ENCODE measurements around the gene NINJ2. TPM values are rescaled to one million over a fixed set of nuclear protein-coding genes. Genes with fewer than 3 reads are reported as not detected.
A peak's percentile ranks its signal among the peaks of the same experiment; 100 is the strongest.
"Not testable (repeated sequence)": the region's sequence is repeated elsewhere in the genome, so short reads cannot be mapped to it uniquely, and the experiment has no call there.

The NINJ2 gene
- total and polyA plus RNA-seq, 10 of the 15 experiments (the other 5 are each of a cell fraction or from before 2014, with no cell fraction given) = 8.9 to 51.6 (median 21.3) TPM

GRCh38 chr12:577994-578747 is 85.1 kb downstream of the NINJ2 start:
- in situ Hi-C loops (cut with MboI) = loop anchor here (5.0 kb wide), 3 partner anchors 174 to 369 kb away; partner anchors contain the start of genes RAD52 and WNK1

DNA sequence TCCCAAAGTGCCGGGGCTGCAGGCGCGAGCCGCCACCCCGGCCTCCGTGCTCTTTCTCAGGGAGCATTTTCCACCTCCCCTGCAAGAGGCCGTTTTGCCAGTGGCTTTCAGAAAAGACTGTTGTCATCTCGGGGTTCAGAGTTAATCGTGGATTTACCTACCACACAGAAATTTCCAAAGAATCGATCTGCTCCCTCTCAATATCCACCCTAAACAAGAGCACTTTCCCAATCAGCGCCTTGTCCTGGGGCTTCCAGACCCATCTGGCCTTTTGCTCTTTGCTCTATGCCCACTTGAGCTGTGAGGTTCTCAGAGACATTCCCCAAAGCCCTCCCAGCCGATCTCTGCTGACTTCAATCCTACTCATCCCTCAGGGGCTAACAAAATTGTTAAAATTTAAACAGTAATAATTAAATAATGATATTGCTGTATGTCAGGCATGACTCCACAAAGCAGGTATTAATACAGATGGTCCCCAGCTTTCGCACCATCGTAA is 86.6 kb downstream of the NINJ2 start:
- SMC1A ChIA-PET (ENCODE audit: uncharacterized antibody, unreplicated experiment) = interaction anchor here (0.6 to 5.5 kb wide), 16 partner anchors 29 to 516 kb away, joined by 3 to 39 read pairs (median 4); partner anchors contain the start of gene WNK1
- WGBS (ENCODE audit: insufficient coverage, insufficient replicate concordance, low lambda C conversion rate, missing lambda C conversion rate) = 86% methylated on average over 14 of the region's 14 CpGs
- H3K36me3 ChIP-seq (ENCODE audit: control insufficient read depth in 2 of 2, insufficient read depth in 2 of 2, low read length in 1 of 2) = no peaks in the 10 kb centered on the region
- intact Hi-C loops (cut with micrococcal nuclease; ENCODE audit: unreplicated experiment) = loop anchor here (1.0 to 2.0 kb wide), 3 partner anchors 98 to 238 kb away; no protein-coding TSS in a partner anchor
- no peak overlapping the region for H3K4me3 ChIP-seq
- in situ Hi-C loops (cut with MboI) = loop anchor here (5.0 kb wide), 3 partner anchors 176 to 371 kb away; partner anchors contain the start of genes RAD52 and WNK1
- CTCF ChIA-PET = interaction anchor here (0.8 to 6.3 kb wide), 36 partner anchors 9 to 1007 kb away, joined by 3 to 77 read pairs (median 5); partner anchors contain the start of genes CCDC77, RAD52 and WNK1
- TF ChIP-seq SRF (IDR thresholded peaks at IDR 0.05; ENCODE audit: low read depth in 2 of 2, low read length in 2 of 2) (no peak), ATF2 (IDR thresholded peaks at IDR 0.05; ENCODE audit: low read length) (no peak), PBX3 (IDR thresholded peaks at IDR 0.05; ENCODE audit: insufficient replicate concordance, low read depth, low read length) (no peak), HDGF (IDR thresholded peaks at IDR 0.05) (no peak), SP1 (IDR thresholded peaks at IDR 0.05; ENCODE audit: low read depth, low read length) (no peak), SPI1 (IDR thresholded peaks at IDR 0.05; ENCODE audit: borderline replicate concordance, insufficient read depth, low read depth, low read length) (no peak), BHLHE40 (IDR thresholded peaks at IDR 0.05; ENCODE audit: borderline replicate concordance in 1 of 2, low read depth in 2 of 2, low read length in 1 of 2) (no peak)
- TF ChIP-seq, protein P1, sequence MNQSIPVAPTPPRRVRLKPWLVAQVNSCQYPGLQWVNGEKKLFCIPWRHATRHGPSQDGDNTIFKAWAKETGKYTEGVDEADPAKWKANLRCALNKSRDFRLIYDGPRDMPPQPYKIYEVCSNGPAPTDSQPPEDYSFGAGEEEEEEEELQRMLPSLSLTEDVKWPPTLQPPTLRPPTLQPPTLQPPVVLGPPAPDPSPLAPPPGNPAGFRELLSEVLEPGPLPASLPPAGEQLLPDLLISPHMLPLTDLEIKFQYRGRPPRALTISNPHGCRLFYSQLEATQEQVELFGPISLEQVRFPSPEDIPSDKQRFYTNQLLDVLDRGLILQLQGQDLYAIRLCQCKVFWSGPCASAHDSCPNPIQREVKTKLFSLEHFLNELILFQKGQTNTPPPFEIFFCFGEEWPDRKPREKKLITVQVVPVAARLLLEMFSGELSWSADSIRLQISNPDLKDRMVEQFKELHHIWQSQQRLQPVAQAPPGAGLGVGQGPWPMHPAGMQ (IDR thresholded peaks at IDR 0.05; ENCODE audit: borderline replicate concordance) = no peak
- no peak for ATAC-seq
- POLR2A ChIA-PET = interaction anchor here (0.7 to 2.7 kb wide), 3 partner anchors 175 to 238 kb away, joined by 3 to 14 read pairs (median 4); partner anchors contain the start of gene WNK1
- no peaks in the 10 kb centered on the region for H3K79me2 ChIP-seq (ENCODE audit: control insufficient read depth, insufficient read depth, low read length)
- no peak for DNase-seq (ENCODE audit: low read depth, low spot score)
- H3K27me3 ChIP-seq (replicated peaks in 1 of 2; ENCODE audit: control insufficient read depth in 2 of 2, insufficient read depth in 2 of 2, low read length in 1 of 2) = no peaks in the 10 kb centered on the region
- H3K9ac ChIP-seq (ENCODE audit: control insufficient read depth, insufficient read depth, low read length) = no peak overlapping the region
- no peaks in the 10 kb centered on the region for H4K20me1 ChIP-seq (ENCODE audit: control insufficient read depth, insufficient read depth)
- H3K4me2 ChIP-seq (ENCODE audit: control insufficient read depth, insufficient read depth) = no peak overlapping the region; the same call in 1 of the 2 replicates
- RAD21 ChIA-PET (ENCODE audit: unreplicated experiment) = interaction anchor here (0.5 to 4.3 kb wide), 28 partner anchors 23 to 1025 kb away, joined by 3 to 51 read pairs (median 4); partner anchors contain the start of genes RAD52 and WNK1
- H3K4me1 ChIP-seq (ENCODE audit: control insufficient read depth, insufficient read depth, low read length) = peaks cover 10% of the 10 kb centered on the region
- H3K27ac ChIP-seq (ENCODE audit: control insufficient read depth, insufficient read depth) = no peak overlapping the region
- H3K9me3 ChIP-seq (replicated peaks; ENCODE audit: control insufficient read depth, insufficient read depth, low read length) = no peaks in the 10 kb centered on the region
- H2AFZ ChIP-seq (ENCODE audit: control insufficient read depth, low read depth, low read length) = peak overlapping the region; percentile 95
- FAIRE-seq = no peak
- BruUV-seq (replicated peaks) = no TSS peak

More at GRCh38 chr12:577994-578747, 85.1 kb downstream of the NINJ2 start:
- H4K20me1 ChIP-seq (ENCODE audit: control insufficient read depth, insufficient read depth); H3K79me2 ChIP-seq (ENCODE audit: control insufficient read depth, insufficient read depth, low read length); H3K36me3 ChIP-seq (ENCODE audit: control insufficient read depth in 2 of 2, insufficient read depth in 2 of 2, low read length in 1 of 2); H3K4me2 ChIP-seq (ENCODE audit: control insufficient read depth, insufficient read depth); H3K9ac ChIP-seq (ENCODE audit: control insufficient read depth, insufficient read depth, low read length); BruUV-seq (replicated peaks); H3K9me3 ChIP-seq (replicated peaks; ENCODE audit: control insufficient read depth, insufficient read depth, low read length); H3K27ac ChIP-seq (ENCODE audit: control insufficient read depth, insufficient read depth); FAIRE-seq; H3K4me3 ChIP-seq; H3K27me3 ChIP-seq (replicated peaks in 1 of 2; ENCODE audit: control insufficient read depth in 2 of 2, insufficient read depth in 2 of 2, low read length in 1 of 2); DNase-seq (ENCODE audit: low read depth, low spot score); ATAC-seq; H2AFZ ChIP-seq (ENCODE audit: control insufficient read depth, low read depth, low read length); H3K4me1 ChIP-seq (ENCODE audit: control insufficient read depth, insufficient read depth, low read length): not testable (repeated sequence)
- WGBS (ENCODE audit: insufficient coverage, insufficient replicate concordance, low lambda C conversion rate, missing lambda C conversion rate) = 86% methylated on average over 19 of the region's 19 CpGs
- intact Hi-C loops (cut with micrococcal nuclease; ENCODE audit: unreplicated experiment) = loop anchor here (2.0 kb wide), 1 partner anchor 97 kb away; no protein-coding TSS in a partner anchor
- ChIA-PET RAD21 (ENCODE audit: unreplicated experiment) (interaction anchor here (0.6 to 4.3 kb wide), 6 partner anchors 32 to 199 kb away, joined by 3 to 51 read pairs (median 6); partner anchors contain the start of gene WNK1), SMC1A (ENCODE audit: uncharacterized antibody, unreplicated experiment) (interaction anchor here (0.7 to 5.5 kb wide), 7 partner anchors 15 to 360 kb away, joined by 3 to 39 read pairs (median 3); partner anchors contain the start of gene WNK1), CTCF (interaction anchor here (1.4 to 6.3 kb wide), 3 partner anchors 61 to 237 kb away, joined by 4 to 77 read pairs (median 46); partner anchors contain the start of gene WNK1), POLR2A (interaction anchor here (0.6 to 1.5 kb wide), 2 partner anchors 50 to 173 kb away, joined by 3 to 4 read pairs; no protein-coding TSS in a partner anchor)

Measured in GM12878 (cell line).